ENCODE results near the gene CHN2.

Gene CHN2

DNA sequence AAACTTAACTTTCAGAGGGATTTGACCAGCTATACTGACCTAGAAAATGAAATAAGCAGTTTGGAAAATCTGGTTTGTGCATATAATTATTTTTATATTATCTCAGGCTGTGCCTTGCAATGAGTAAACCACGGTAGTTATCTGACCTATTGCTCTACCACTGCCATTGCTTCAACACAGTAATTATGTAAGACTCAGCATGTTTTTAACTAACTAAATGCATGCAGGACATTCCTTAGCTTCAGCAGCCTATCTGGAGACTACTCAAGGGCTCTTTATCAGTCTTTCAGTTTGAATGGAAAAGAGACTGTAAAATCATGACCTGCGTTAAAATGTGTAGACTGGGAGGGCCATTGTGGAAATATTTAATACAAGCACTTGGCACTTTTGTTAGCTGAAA lies 22.5 kb downstream of the CHN2 start:
- no peak overlapping the region for H3K4me3 ChIP-seq (ENCODE audit: low read depth, low read length)
- TF ChIP-seq, protein P1, sequence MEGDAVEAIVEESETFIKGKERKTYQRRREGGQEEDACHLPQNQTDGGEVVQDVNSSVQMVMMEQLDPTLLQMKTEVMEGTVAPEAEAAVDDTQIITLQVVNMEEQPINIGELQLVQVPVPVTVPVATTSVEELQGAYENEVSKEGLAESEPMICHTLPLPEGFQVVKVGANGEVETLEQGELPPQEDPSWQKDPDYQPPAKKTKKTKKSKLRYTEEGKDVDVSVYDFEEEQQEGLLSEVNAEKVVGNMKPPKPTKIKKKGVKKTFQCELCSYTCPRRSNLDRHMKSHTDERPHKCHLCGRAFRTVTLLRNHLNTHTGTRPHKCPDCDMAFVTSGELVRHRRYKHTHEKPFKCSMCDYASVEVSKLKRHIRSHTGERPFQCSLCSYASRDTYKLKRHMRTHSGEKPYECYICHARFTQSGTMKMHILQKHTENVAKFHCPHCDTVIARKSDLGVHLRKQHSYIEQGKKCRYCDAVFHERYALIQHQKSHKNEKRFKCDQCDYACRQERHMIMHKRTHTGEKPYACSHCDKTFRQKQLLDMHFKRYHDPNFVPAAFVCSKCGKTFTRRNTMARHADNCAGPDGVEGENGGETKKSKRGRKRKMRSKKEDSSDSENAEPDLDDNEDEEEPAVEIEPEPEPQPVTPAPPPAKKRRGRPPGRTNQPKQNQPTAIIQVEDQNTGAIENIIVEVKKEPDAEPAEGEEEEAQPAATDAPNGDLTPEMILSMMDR (IDR thresholded peaks at IDR 0.05; ENCODE audit: borderline replicate concordance, insufficient read depth, low read depth, low read length): no peak

GRCh38 chr7:29224726-29225125 lies 30.2 kb downstream of the CHN2 start:
- TF ChIP-seq, protein P1 (IDR thresholded peaks at IDR 0.05; ENCODE audit: borderline replicate concordance, insufficient read depth, low read depth, low read length): no peak
- no peak overlapping the region for H3K4me3 ChIP-seq (ENCODE audit: low read depth, low read length)

DNA sequence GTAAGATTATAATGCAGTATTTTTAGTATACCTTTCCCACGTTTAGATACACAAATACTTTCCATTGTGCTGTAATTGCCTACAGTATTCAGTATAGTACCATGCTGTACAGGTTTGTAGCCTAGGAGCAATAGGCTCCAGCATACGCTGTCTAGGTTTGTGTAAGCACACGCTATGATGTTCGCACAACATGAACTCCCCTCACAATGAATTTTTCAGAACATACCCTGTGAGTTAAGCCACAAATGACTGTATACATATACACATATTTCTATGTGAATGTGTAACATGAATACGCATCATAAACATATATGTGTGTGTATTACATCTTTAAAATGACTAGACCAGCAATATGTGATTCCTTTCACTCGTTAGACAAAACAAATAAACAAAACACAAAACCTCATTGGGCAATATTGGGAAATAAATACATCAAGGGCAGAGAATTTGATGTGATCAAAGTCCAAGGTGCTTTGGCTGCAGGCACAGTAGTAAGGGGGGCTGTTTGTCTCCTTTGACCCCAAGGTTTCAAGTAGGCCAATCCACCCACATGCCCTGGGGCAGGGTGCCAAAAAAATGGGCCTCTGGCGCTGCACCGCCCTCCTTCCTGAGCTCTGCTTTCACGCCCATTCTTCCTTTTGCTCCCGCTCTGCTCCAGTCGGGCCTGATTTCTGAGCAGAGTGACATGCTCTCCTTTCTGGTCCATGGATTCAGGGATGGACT lies 33.9 kb downstream of the CHN2 start:
- H3K4me3 ChIP-seq (ENCODE audit: low read depth, low read length): no peak overlapping the region
- TF ChIP-seq, protein P1 (IDR thresholded peaks at IDR 0.05; ENCODE audit: borderline replicate concordance, insufficient read depth, low read depth, low read length): no peak

- TF ChIP-seq, protein P1 (IDR thresholded peaks at IDR 0.05; ENCODE audit: borderline replicate concordance, insufficient read depth, low read depth, low read length): no peak
- H3K4me3 ChIP-seq (ENCODE audit: low read depth, low read length): no peak overlapping the region
Measured at GRCh38 chr7:29229066-29229465, 34.5 kb downstream of the CHN2 start.

GRCh38 chr7:29229946-29230345 lies 35.4 kb downstream of the CHN2 start:
- no peak overlapping the region for H3K4me3 ChIP-seq (ENCODE audit: low read depth, low read length)
- TF ChIP-seq, protein P1 (IDR thresholded peaks at IDR 0.05; ENCODE audit: borderline replicate concordance, insufficient read depth, low read depth, low read length): no peak

DNA sequence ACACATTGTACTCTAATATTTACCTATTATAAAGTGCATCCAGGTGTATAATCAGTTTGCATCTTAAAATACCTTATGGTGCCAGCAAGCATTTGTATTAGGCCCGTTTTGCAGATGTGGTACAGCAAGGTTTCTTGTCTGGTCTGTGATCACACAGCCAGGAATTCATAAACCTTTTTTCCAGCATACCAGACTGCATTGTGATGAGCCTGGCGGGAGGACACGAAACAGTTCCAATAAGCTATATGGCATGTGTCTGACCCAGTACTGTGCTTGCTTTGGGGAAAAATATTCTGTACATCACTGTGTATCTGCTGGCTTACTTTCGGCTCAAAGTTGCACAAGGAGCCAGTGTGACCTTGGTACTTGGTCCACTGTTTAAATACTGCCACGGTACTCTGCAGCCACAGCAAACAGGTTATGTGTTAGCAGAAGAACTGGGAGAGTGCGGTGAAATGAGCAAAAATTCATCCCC lies 36.3 kb downstream of the CHN2 start:
- no peak overlapping the region for H3K4me3 ChIP-seq (ENCODE audit: low read depth, low read length)
- TF ChIP-seq, protein P1 (IDR thresholded peaks at IDR 0.05; ENCODE audit: borderline replicate concordance, insufficient read depth, low read depth, low read length): no peak

DNA sequence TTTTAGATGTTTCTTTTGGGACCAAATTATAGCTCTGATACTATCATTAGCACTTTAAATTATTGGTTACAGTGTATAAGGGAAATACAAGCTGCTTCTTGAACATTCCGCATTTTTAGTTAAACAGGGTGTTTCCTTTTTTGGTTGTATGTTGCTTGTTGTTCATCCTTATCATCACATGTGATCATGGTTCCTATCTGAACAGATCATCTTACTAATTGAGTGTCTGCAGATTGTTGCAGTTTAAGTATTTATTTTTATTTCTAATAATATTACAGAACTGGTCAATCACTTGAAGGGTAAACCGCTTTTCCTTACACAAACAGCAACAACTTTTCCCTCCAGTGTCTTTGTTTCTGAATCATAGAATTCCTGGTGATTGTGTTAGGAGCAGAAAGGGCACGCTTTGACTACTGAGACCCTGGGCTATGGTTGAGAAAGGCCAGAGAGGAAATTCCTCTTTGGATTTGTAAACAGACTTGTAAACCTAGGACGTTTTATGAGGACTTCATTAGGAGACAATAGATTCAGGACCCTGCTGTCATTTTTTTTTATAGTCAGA lies 37.2 kb downstream of the CHN2 start:
- no peak overlapping the region for H3K4me3 ChIP-seq (ENCODE audit: low read depth, low read length)
- TF ChIP-seq, protein P1 (IDR thresholded peaks at IDR 0.05; ENCODE audit: borderline replicate concordance, insufficient read depth, low read depth, low read length): no peak
